Activated CD8-positive, alpha-beta memory T cell treated with anti-CD3 and anti-CD28 coated beads, Interleukin-2, amount 50 U/mL, for 4 hours (primary cell): Measurements from ENCODE around the gene PAX4.
"Not testable (repeated sequence)": the region's sequence is repeated elsewhere in the genome, so short reads cannot be mapped to it uniquely, and the experiment has no call there.

Experiments
- DNase-seq: peaks from one replicate; pipeline ENCODE4 v3.0.0-alpha.2; 2020

The PAX4 gene

GRCh38 chr7:127584648-127585043, 33.3 kb downstream of the PAX4 start:
- no peak for DNase-seq

GRCh38 chr7:127582361-127582760, 35.6 kb downstream of the PAX4 start:
- DNase-seq, result no peak

- DNase-seq, result no peak
These were observed 36.2 kb downstream of the PAX4 start for GRCh38 chr7:127581716-127582115.

GRCh38 chr7:127580612-127581011, 37.3 kb downstream of the PAX4 start:
- DNase-seq, result no peak

- no peak for DNase-seq
These were observed 39.1 kb downstream of the PAX4 start for GRCh38 chr7:127578711-127579275.

GRCh38 chr7:127578036-127578684, 39.8 kb downstream of the PAX4 start:
- DNase-seq, result no peak

- no peak for DNase-seq
These were observed 46.0 kb downstream of the PAX4 start for GRCh38 chr7:127571741-127572505.

GRCh38 chr7:127568034-127568433, 49.9 kb downstream of the PAX4 start:
- not testable (repeated sequence) for DNase-seq

GRCh38 chr7:127566242-127566641, 51.7 kb downstream of the PAX4 start:
- DNase-seq, result no peak
